ENCODE measurements around the gene BIRC7.
A peak's percentile ranks its signal among the peaks of the same experiment; 100 is the strongest.
"Not testable (repeated sequence)": the region's sequence is repeated elsewhere in the genome, so short reads cannot be mapped to it uniquely, and the experiment has no call there.

BIRC7 gene

GRCh38 chr20:63219866-63220521 is 15.7 kb upstream of the BIRC7 start:
- Histone ChIP-seq H3K4me3 (ENCODE audit: low read length) (no peak overlapping the region), H3K9me3 (ENCODE audit: control insufficient read depth, low read length) (no peaks in the 10 kb centered on the region)

GRCh38 chr20:63220696-63221399 is 14.9 kb upstream of the BIRC7 start:
- no peaks in the 10 kb centered on the region for H3K36me3 ChIP-seq (ENCODE audit: control insufficient read depth, insufficient read depth, low read length, severe bottlenecking)
- H3K9me3 ChIP-seq (ENCODE audit: control insufficient read depth, low read length) = no peaks in the 10 kb centered on the region
- no peak overlapping the region for H3K4me3 ChIP-seq (ENCODE audit: low read length)
- H3K4me1 ChIP-seq (ENCODE audit: control insufficient read depth, insufficient read depth, low read length) = peaks cover 4% of the 10 kb centered on the region
- H3K9ac ChIP-seq (ENCODE audit: low read length) = no peak overlapping the region
- no peak for DNase-seq (ENCODE audit: low read depth)
- peaks cover 26% of the 10 kb centered on the region for H3K27me3 ChIP-seq (replicated peaks; ENCODE audit: control insufficient read depth, insufficient read depth, low read length)

More at GRCh38 chr20:63219866-63220521, 15.7 kb upstream of the BIRC7 start:
- Histone ChIP-seq H3K36me3 (ENCODE audit: control insufficient read depth, insufficient read depth, low read length, severe bottlenecking) (no peaks in the 10 kb centered on the region), H3K27me3 (replicated peaks; ENCODE audit: control insufficient read depth, insufficient read depth, low read length) (peaks cover 26% of the 10 kb centered on the region), H3K9ac (ENCODE audit: low read length) (no peak overlapping the region), H3K4me1 (ENCODE audit: control insufficient read depth, insufficient read depth, low read length) (peaks cover 6% of the 10 kb centered on the region)
- DNase-seq (ENCODE audit: low read depth) = no peak

GRCh38 chr20:63221400-63222053 is 14.2 kb upstream of the BIRC7 start:
- not testable (repeated sequence) for H3K36me3 ChIP-seq (ENCODE audit: control insufficient read depth, insufficient read depth, low read length, severe bottlenecking); DNase-seq (ENCODE audit: low read depth); H3K4me3 ChIP-seq (ENCODE audit: low read length); H3K4me1 ChIP-seq (ENCODE audit: control insufficient read depth, insufficient read depth, low read length); H3K9me3 ChIP-seq (ENCODE audit: control insufficient read depth, low read length); H3K9ac ChIP-seq (ENCODE audit: low read length)
- H3K27me3 ChIP-seq (replicated peaks; ENCODE audit: control insufficient read depth, insufficient read depth, low read length) = peaks cover 26% of the 10 kb centered on the region

GRCh38 chr20:63222541-63222940 is 13.2 kb upstream of the BIRC7 start:
- Histone ChIP-seq H3K4me1 (ENCODE audit: control insufficient read depth, insufficient read depth, low read length) (no peaks in the 10 kb centered on the region), H3K27me3 (replicated peaks; ENCODE audit: control insufficient read depth, insufficient read depth, low read length) (peaks cover 26% of the 10 kb centered on the region), H3K9me3 (ENCODE audit: control insufficient read depth, low read length) (no peaks in the 10 kb centered on the region), H3K4me3 (ENCODE audit: low read length) (no peak overlapping the region), H3K9ac (ENCODE audit: low read length) (no peak overlapping the region), H3K36me3 (ENCODE audit: control insufficient read depth, insufficient read depth, low read length, severe bottlenecking) (no peaks in the 10 kb centered on the region)
- no peak for DNase-seq (ENCODE audit: low read depth)

- peak; percentile 76 for DNase-seq (ENCODE audit: low read depth)
- Histone ChIP-seq H3K4me1 (ENCODE audit: control insufficient read depth, insufficient read depth, low read length) (no peaks in the 10 kb centered on the region), H3K9ac (ENCODE audit: low read length) (no peak overlapping the region), H3K36me3 (ENCODE audit: control insufficient read depth, insufficient read depth, low read length, severe bottlenecking) (no peaks in the 10 kb centered on the region), H3K27me3 (replicated peaks; ENCODE audit: control insufficient read depth, insufficient read depth, low read length) (peaks cover 26% of the 10 kb centered on the region), H3K9me3 (ENCODE audit: control insufficient read depth, low read length) (no peaks in the 10 kb centered on the region), H3K4me3 (ENCODE audit: low read length) (no peak overlapping the region)
Observed at GRCh38 chr20:63223121-63223825, 12.4 kb upstream of the BIRC7 start.

GRCh38 chr20:63223826-63224207 is 11.9 kb upstream of the BIRC7 start:
- no peaks in the 10 kb centered on the region for H3K36me3 ChIP-seq (ENCODE audit: control insufficient read depth, insufficient read depth, low read length, severe bottlenecking)
- no peaks in the 10 kb centered on the region for H3K9me3 ChIP-seq (ENCODE audit: control insufficient read depth, low read length)
- no peak overlapping the region for H3K4me3 ChIP-seq (ENCODE audit: low read length)
- no peaks in the 10 kb centered on the region for H3K4me1 ChIP-seq (ENCODE audit: control insufficient read depth, insufficient read depth, low read length)
- H3K9ac ChIP-seq (ENCODE audit: low read length) = no peak overlapping the region
- no peak for DNase-seq (ENCODE audit: low read depth)
- H3K27me3 ChIP-seq (replicated peaks; ENCODE audit: control insufficient read depth, insufficient read depth, low read length) = peaks cover 26% of the 10 kb centered on the region

GRCh38 chr20:63224412-63225081 is 11.2 kb upstream of the BIRC7 start:
- Histone ChIP-seq H3K9me3 (ENCODE audit: control insufficient read depth, low read length) (no peaks in the 10 kb centered on the region), H3K27me3 (replicated peaks; ENCODE audit: control insufficient read depth, insufficient read depth, low read length) (peaks cover 22% of the 10 kb centered on the region), H3K4me1 (ENCODE audit: control insufficient read depth, insufficient read depth, low read length) (no peaks in the 10 kb centered on the region), H3K36me3 (ENCODE audit: control insufficient read depth, insufficient read depth, low read length, severe bottlenecking) (no peaks in the 10 kb centered on the region), H3K4me3 (ENCODE audit: low read length) (no peak overlapping the region), H3K9ac (ENCODE audit: low read length) (no peak overlapping the region)
- DNase-seq (ENCODE audit: low read depth) = peak; percentile 43

GRCh38 chr20:63225082-63225454 is 10.6 kb upstream of the BIRC7 start:
- DNase-seq (ENCODE audit: low read depth) = no peak
- no peak overlapping the region for H3K9ac ChIP-seq (ENCODE audit: low read length)
- peaks cover 17% of the 10 kb centered on the region for H3K27me3 ChIP-seq (replicated peaks; ENCODE audit: control insufficient read depth, insufficient read depth, low read length)
- H3K4me3 ChIP-seq (ENCODE audit: low read length) = no peak overlapping the region
- no peaks in the 10 kb centered on the region for H3K9me3 ChIP-seq (ENCODE audit: control insufficient read depth, low read length)
- H3K36me3 ChIP-seq (ENCODE audit: control insufficient read depth, insufficient read depth, low read length, severe bottlenecking) = no peaks in the 10 kb centered on the region
- H3K4me1 ChIP-seq (ENCODE audit: control insufficient read depth, insufficient read depth, low read length) = no peaks in the 10 kb centered on the region

GRCh38 chr20:63226042-63226943 is 9.4 kb upstream of the BIRC7 start:
- Histone ChIP-seq H3K9ac (ENCODE audit: low read length) (no peak overlapping the region), H3K4me3 (ENCODE audit: low read length) (no peak overlapping the region), H3K4me1 (ENCODE audit: control insufficient read depth, insufficient read depth, low read length) (peaks cover 9% of the 10 kb centered on the region), H3K9me3 (ENCODE audit: control insufficient read depth, low read length) (no peaks in the 10 kb centered on the region), H3K36me3 (ENCODE audit: control insufficient read depth, insufficient read depth, low read length, severe bottlenecking) (no peaks in the 10 kb centered on the region), H3K27me3 (replicated peaks; ENCODE audit: control insufficient read depth, insufficient read depth, low read length) (peaks cover 5% of the 10 kb centered on the region)
- DNase-seq (ENCODE audit: low read depth) = no peak

- H3K9me3 ChIP-seq (ENCODE audit: control insufficient read depth, low read length) = no peaks in the 10 kb centered on the region
- no peak for DNase-seq (ENCODE audit: low read depth)
- no peaks in the 10 kb centered on the region for H3K36me3 ChIP-seq (ENCODE audit: control insufficient read depth, insufficient read depth, low read length, severe bottlenecking)
- peaks cover 19% of the 10 kb centered on the region for H3K4me1 ChIP-seq (ENCODE audit: control insufficient read depth, insufficient read depth, low read length)
- H3K9ac ChIP-seq (ENCODE audit: low read length) = no peak overlapping the region
- no peak overlapping the region for H3K4me3 ChIP-seq (ENCODE audit: low read length)
- no peaks in the 10 kb centered on the region for H3K27me3 ChIP-seq (replicated peaks; ENCODE audit: control insufficient read depth, insufficient read depth, low read length)
Observed at GRCh38 chr20:63227260-63227659, 8.4 kb upstream of the BIRC7 start.

Measured in adipocyte (in vitro differentiated cells).